T-helper 1 cell treated with Interleukin-12 subunit alpha and Interleukin-12 subunit beta and Interleukin-4 antibody, amounts not matched to agents 30 ng/mL and 1 ng/mL, for 36 hours (primary cell): ENCODE data around the gene IRF4. TPM values are rescaled to one million over a fixed set of nuclear protein-coding genes. Genes with fewer than 3 reads are reported as not detected.
"Not testable (repeated sequence)": the region's sequence is repeated elsewhere in the genome, so short reads cannot be mapped to it uniquely, and the experiment has no call there.

Source experiments
- intact Hi-C: fragments of 100-400 bp; cut with micrococcal nuclease; formaldehyde crosslinking; loops from one replicate; pipeline ENCODE4 v1.15.1; 2024
- total RNA-seq: library from RNA; stranded (reverse); gene quantifications from 2 replicates; pipeline ENCODE4 v1.2.3, GENCODE V29; 2022

Gene IRF4
- total RNA-seq, 1 donor from 2014 or later: 221 TPM

- intact Hi-C loops: no loop called here
These were observed 24.9 kb upstream of the IRF4 start for GRCh38 chr6:366389-367297.

GRCh38 chr6:367298-367794 lies 24.2 kb upstream of the IRF4 start:
- intact Hi-C loops: no loop called here

GRCh38 chr6:367891-368630 lies 23.5 kb upstream of the IRF4 start:
- intact Hi-C loops: no loop called here

GRCh38 chr6:369559-370431 lies 21.8 kb upstream of the IRF4 start:
- intact Hi-C loops: no loop called here

- intact Hi-C loops: no loop called here
These were observed 21.0 kb upstream of the IRF4 start for GRCh38 chr6:370555-370954.

GRCh38 chr6:371851-372250 lies 19.7 kb upstream of the IRF4 start:
- intact Hi-C loops: not testable (repeated sequence)

GRCh38 chr6:372336-372911 lies 19.1 kb upstream of the IRF4 start:
- intact Hi-C loops: no loop called here

GRCh38 chr6:373031-373430 lies 18.5 kb upstream of the IRF4 start:
- intact Hi-C loops: no loop called here

GRCh38 chr6:373773-374724 lies 17.5 kb upstream of the IRF4 start:
- intact Hi-C loops: no loop called here

- intact Hi-C loops: no loop called here
These were observed 16.6 kb upstream of the IRF4 start for GRCh38 chr6:374956-375355.

- intact Hi-C loops: no loop called here
These were observed 14.5 kb upstream of the IRF4 start for GRCh38 chr6:376827-377640.

GRCh38 chr6:377641-378020 lies 13.9 kb upstream of the IRF4 start:
- intact Hi-C loops: not testable (repeated sequence)

GRCh38 chr6:378090-378957 lies 13.2 kb upstream of the IRF4 start:
- intact Hi-C loops: no loop called here

- intact Hi-C loops: no loop called here
These were observed 12.6 kb upstream of the IRF4 start for GRCh38 chr6:378958-379409.

GRCh38 chr6:379410-380181 lies 12.0 kb upstream of the IRF4 start:
- intact Hi-C loops: no loop called here

- intact Hi-C loops: no loop called here
These were observed 11.0 kb upstream of the IRF4 start for GRCh38 chr6:380234-381218.
